Hepatocyte (in vitro differentiated cells): Measurements from ENCODE around the gene FAM241A. TPM values are rescaled to one million over a fixed set of nuclear protein-coding genes. Genes with fewer than 3 reads are reported as not detected.

Source experiments
- DNase-seq: peaks from one replicate; pipeline ENCODE4 v3.0.0-alpha.2; 2016; ENCODE audit warnings: low spot score
- H2AFZ ChIP-seq: fragments of 200-600 bp; sonication (generic); 2 replicates; pipeline ENCODE4 v1.6.0; 2016; ENCODE audit warnings: antibody characterized with exemption, mild to moderate bottlenecking
- H3K27ac ChIP-seq: fragments of 200-600 bp; sonication (generic); 2 replicates; pipeline ENCODE4 v1.5.1; 2016; ENCODE audit warnings: mild to moderate bottlenecking
- H3K27me3 ChIP-seq: fragments of 200-600 bp; sonication (generic); 2 replicates; pipeline ENCODE4 v1.6.1; 2016
- H3K36me3 ChIP-seq: fragments of 200-600 bp; sonication (generic); replicated peaks from 2 replicates; pipeline ENCODE4 v1.5.1; 2016; ENCODE audit warnings: low read depth; ENCODE audit not compliant: insufficient read depth
- H3K4me1 ChIP-seq: fragments of 200-600 bp; sonication (generic); 2 replicates; pipeline ENCODE4 v1.5.1; 2016; ENCODE audit warnings: mild to moderate bottlenecking, moderate library complexity; ENCODE audit not compliant: insufficient read depth
- H3K4me2 ChIP-seq: fragments of 200-600 bp; sonication (generic); 2 replicates; pipeline ENCODE4 v1.6.0; 2016
- H3K4me3 ChIP-seq: fragments of 200-600 bp; sonication (generic); 2 replicates; pipeline ENCODE4 v1.5.1; 2016; ENCODE audit warnings: mild to moderate bottlenecking
- H3K79me2 ChIP-seq: fragments of 200-600 bp; sonication (generic); 2 replicates; pipeline ENCODE4 v1.6.0; 2017; ENCODE audit warnings: mild to moderate bottlenecking
- H3K9me2 ChIP-seq: fragments of 200-600 bp; sonication (generic); replicated peaks from 2 replicates; pipeline ENCODE4 v1.6.0; 2017; ENCODE audit warnings: mild to moderate bottlenecking; ENCODE audit not compliant: insufficient read depth
- H3K9me3 ChIP-seq: fragments of 200-600 bp; sonication (generic); 2 replicates; pipeline ENCODE4 v1.5.1; 2016; ENCODE audit warnings: low read depth, mild to moderate bottlenecking
- H4K20me1 ChIP-seq: fragments of 200-600 bp; sonication (generic); 2 replicates; pipeline ENCODE4 v1.6.0; 2016; ENCODE audit warnings: mild to moderate bottlenecking; ENCODE audit not compliant: insufficient read depth, poor library complexity, severe bottlenecking
- CTCF ChIP-seq: fragments of 200-600 bp; sonication (generic); IDR thresholded peaks from 2 replicates; pipeline ENCODE4 v1.5.1; 2016; ENCODE audit warnings: antibody characterized with exemption, mild to moderate bottlenecking; ENCODE audit not compliant: poor library complexity
- EZH2 ChIP-seq: fragments of 200-600 bp; sonication (generic); IDR thresholded peaks from 2 replicates; pipeline ENCODE4 v1.6.1; 2016; ENCODE audit warnings: antibody characterized with exemption, mild to moderate bottlenecking, borderline replicate concordance
- EZH2phosphoT487 ChIP-seq: fragments of 200-600 bp; sonication (generic); IDR thresholded peaks from one replicate; pipeline ENCODE4 v1.6.1; 2018; ENCODE audit warnings: antibody characterized with exemption, mild to moderate bottlenecking, low read depth, moderate library complexity; ENCODE audit not compliant: unreplicated experiment, severe bottlenecking
- WGBS: methylation state at CpG from one replicate; pipeline ENCODE4 v1.1.6; 2016; ENCODE audit warnings: low lambda C conversion rate; ENCODE audit errors: missing lambda C conversion rate; 5-methylcytosine and 5-hydroxymethylcytosine counted together
- polyA plus RNA-seq: library from polyadenylated mRNA; unstranded; fragments of >200 nt; fragmentation: Nextera tagmentation; extraction: Ambion mirVana; gene quantifications from 2 replicates; pipeline ENCODE4 v1.2.1, GENCODE V29; 2016
- total RNA-seq: library from RNA; depleted of rRNA; stranded (reverse); fragments of >200 nt; gene quantifications from 2 replicates; pipeline ENCODE4 v1.2.3, GENCODE V29; 2014

Gene FAM241A
- total and polyA plus RNA-seq, 2 experiments from 2014 or later, result 2.3 to 3.2 TPM

GRCh38 chr4:112219826-112220366 lies 74.6 kb downstream of the FAM241A start:
- no peak for TF ChIP-seq EZH2phosphoT487
- no peak for TF ChIP-seq CTCF
- no peak for TF ChIP-seq EZH2
- DNase-seq, result no peak
- no peaks in the 10 kb centered on the region for H3K9me3 ChIP-seq
- 94% methylated on average over 7 of the region's 7 CpGs for WGBS
- H3K36me3 ChIP-seq, result no peaks in the 10 kb centered on the region
- H3K27me3 ChIP-seq, result no peaks in the 10 kb centered on the region
- no peak overlapping the region for H3K4me2 ChIP-seq
- no peaks in the 10 kb centered on the region for H3K4me1 ChIP-seq
- H2AFZ ChIP-seq, result no peak overlapping the region
- H3K27ac ChIP-seq, result no peak overlapping the region
- H3K9me2 ChIP-seq, result no peaks in the 10 kb centered on the region
- H3K4me3 ChIP-seq, result no peak overlapping the region
- H3K79me2 ChIP-seq, result no peaks in the 10 kb centered on the region
- no peaks in the 10 kb centered on the region for H4K20me1 ChIP-seq

- H3K9me3 ChIP-seq, result no peaks in the 10 kb centered on the region
- no peak overlapping the region for H3K27ac ChIP-seq
- H3K27me3 ChIP-seq, result no peaks in the 10 kb centered on the region
- H4K20me1 ChIP-seq, result no peaks in the 10 kb centered on the region
- no peak overlapping the region for H3K4me2 ChIP-seq
- no peaks in the 10 kb centered on the region for H3K9me2 ChIP-seq
- WGBS, result 98% methylated on average over 38 of the region's 43 CpGs
- TF ChIP-seq EZH2 (no peak), CTCF (no peak), EZH2phosphoT487 (no peak)
- no peaks in the 10 kb centered on the region for H3K4me1 ChIP-seq
- no peaks in the 10 kb centered on the region for H3K36me3 ChIP-seq
- DNase-seq, result no peak
- no peak overlapping the region for H2AFZ ChIP-seq
- no peak overlapping the region for H3K4me3 ChIP-seq
- H3K79me2 ChIP-seq, result no peaks in the 10 kb centered on the region
Observed at GRCh38 chr4:112222219-112222955, 77.1 kb downstream of the FAM241A start.

GRCh38 chr4:112225157-112225556 lies 79.9 kb downstream of the FAM241A start:
- Histone ChIP-seq H3K27me3 (no peaks in the 10 kb centered on the region), H3K4me3 (no peak overlapping the region), H3K79me2 (peaks cover 8% of the 10 kb centered on the region), H3K9me2 (no peaks in the 10 kb centered on the region), H3K9me3 (no peaks in the 10 kb centered on the region), H3K4me1 (peaks cover 2% of the 10 kb centered on the region), H2AFZ (no peak overlapping the region), H3K4me2 (no peak overlapping the region), H3K27ac (no peak overlapping the region), H3K36me3 (no peaks in the 10 kb centered on the region), H4K20me1 (no peaks in the 10 kb centered on the region)
- no peak for DNase-seq
- WGBS, result 76% methylated on average over 4 of the region's 4 CpGs
- TF ChIP-seq CTCF (no peak), EZH2 (no peak), EZH2phosphoT487 (no peak)
